KMS-11 (cell line): ENCODE data around the gene ELMO1.

Experiments
- H2AFZ ChIP-seq: fragments of 200-600 bp; sonication (generic); 2 replicates; pipeline ENCODE4 v1.6.1; 2016; ENCODE audit warnings: antibody characterized with exemption, mixed run types, low read depth
- H3K27ac ChIP-seq: fragments of 200-600 bp; sonication (generic); 2 replicates; pipeline ENCODE4 v1.6.1; 2016; ENCODE audit warnings: mild to moderate bottlenecking, mixed run types
- H3K27me3 ChIP-seq: fragments of 200-600 bp; sonication (generic); 2 replicates; pipeline ENCODE4 v1.6.1; 2017; ENCODE audit warnings: mild to moderate bottlenecking, low read depth, mixed run types, moderate library complexity; ENCODE audit not compliant: insufficient read depth
- H3K36me3 ChIP-seq: fragments of 200-600 bp; sonication (generic); 2 replicates; pipeline ENCODE4 v1.6.1; 2017; ENCODE audit warnings: mild to moderate bottlenecking, mixed run types; ENCODE audit not compliant: insufficient read depth
- H3K4me1 ChIP-seq: fragments of 200-600 bp; sonication (generic); 2 replicates; pipeline ENCODE4 v1.6.1; 2016; ENCODE audit warnings: mild to moderate bottlenecking, low read depth, mixed run types; ENCODE audit not compliant: poor library complexity, severe bottlenecking
- H3K4me2 ChIP-seq: fragments of 200-600 bp; sonication (generic); 2 replicates; pipeline ENCODE4 v1.7.0; 2016; ENCODE audit warnings: mild to moderate bottlenecking, mixed run types
- H3K4me3 ChIP-seq: fragments of 200-600 bp; sonication (generic); IDR thresholded peaks from 2 replicates; pipeline ENCODE4 v1.6.1; 2017; ENCODE audit warnings: low read depth, low read length, mixed read lengths; ENCODE audit not compliant: insufficient read depth
- H3K79me2 ChIP-seq: fragments of 200-600 bp; sonication (generic); 2 replicates; pipeline ENCODE4 v1.6.1; 2016; ENCODE audit warnings: low read depth, mixed run types; ENCODE audit not compliant: insufficient read depth
- H3K9ac ChIP-seq: fragments of 200-600 bp; sonication (generic); 2 replicates; pipeline ENCODE4 v1.6.1; 2016; ENCODE audit warnings: mild to moderate bottlenecking, mixed run types
- H4K20me1 ChIP-seq: fragments of 200-600 bp; sonication (generic); 2 replicates; pipeline ENCODE4 v1.6.1; 2016; ENCODE audit warnings: mild to moderate bottlenecking, mixed run types; ENCODE audit not compliant: insufficient read depth
- TF ChIP-seq, protein P1 (sequence below): fragments of 200-600 bp; sonication (generic); conservative IDR thresholded peaks from 2 replicates; pipeline ENCODE4 v1.6.1; 2017; ENCODE audit warnings: low read depth, mild to moderate bottlenecking, antibody characterized with exemption, low read length, moderate library complexity, mixed read lengths

Gene ELMO1

GRCh38 chr7:37289367-37289766, 159.3 kb downstream of the ELMO1 start:
- peaks cover 70% of the 10 kb centered on the region for H3K4me1 ChIP-seq
- peaks cover 76% of the 10 kb centered on the region; the same call in 1 of the 2 replicates for H3K79me2 ChIP-seq
- H3K36me3 ChIP-seq: no peaks in the 10 kb centered on the region
- H3K27me3 ChIP-seq: no peaks in the 10 kb centered on the region
- no peak overlapping the region for H3K4me2 ChIP-seq
- no peak overlapping the region for H3K27ac ChIP-seq
- H4K20me1 ChIP-seq: peaks cover 19% of the 10 kb centered on the region
- H2AFZ ChIP-seq: no peak overlapping the region
- TF ChIP-seq, protein P1, sequence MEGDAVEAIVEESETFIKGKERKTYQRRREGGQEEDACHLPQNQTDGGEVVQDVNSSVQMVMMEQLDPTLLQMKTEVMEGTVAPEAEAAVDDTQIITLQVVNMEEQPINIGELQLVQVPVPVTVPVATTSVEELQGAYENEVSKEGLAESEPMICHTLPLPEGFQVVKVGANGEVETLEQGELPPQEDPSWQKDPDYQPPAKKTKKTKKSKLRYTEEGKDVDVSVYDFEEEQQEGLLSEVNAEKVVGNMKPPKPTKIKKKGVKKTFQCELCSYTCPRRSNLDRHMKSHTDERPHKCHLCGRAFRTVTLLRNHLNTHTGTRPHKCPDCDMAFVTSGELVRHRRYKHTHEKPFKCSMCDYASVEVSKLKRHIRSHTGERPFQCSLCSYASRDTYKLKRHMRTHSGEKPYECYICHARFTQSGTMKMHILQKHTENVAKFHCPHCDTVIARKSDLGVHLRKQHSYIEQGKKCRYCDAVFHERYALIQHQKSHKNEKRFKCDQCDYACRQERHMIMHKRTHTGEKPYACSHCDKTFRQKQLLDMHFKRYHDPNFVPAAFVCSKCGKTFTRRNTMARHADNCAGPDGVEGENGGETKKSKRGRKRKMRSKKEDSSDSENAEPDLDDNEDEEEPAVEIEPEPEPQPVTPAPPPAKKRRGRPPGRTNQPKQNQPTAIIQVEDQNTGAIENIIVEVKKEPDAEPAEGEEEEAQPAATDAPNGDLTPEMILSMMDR: no peak
- H3K4me3 ChIP-seq: no peak overlapping the region
- H3K9ac ChIP-seq: no peak overlapping the region

GRCh38 chr7:37287131-37287855, 161.4 kb downstream of the ELMO1 start:
- Histone ChIP-seq H4K20me1 (peaks cover 23% of the 10 kb centered on the region), H3K9ac (no peak overlapping the region), H3K4me3 (no peak overlapping the region), H3K79me2 (peaks cover 89% of the 10 kb centered on the region), H3K4me1 (peaks cover 71% of the 10 kb centered on the region), H3K36me3 (no peaks in the 10 kb centered on the region), H3K4me2 (peak overlapping the region; percentile 26), H3K27me3 (no peaks in the 10 kb centered on the region), H3K27ac (peak overlapping the region; percentile 2; the same call in 1 of the 2 replicates), H2AFZ (no peak overlapping the region)
- TF ChIP-seq, protein P1: no peak

- Histone ChIP-seq H3K4me2 (peak overlapping the region; percentile 26; the same call in 1 of the 2 replicates), H3K79me2 (peaks cover 97% of the 10 kb centered on the region), H3K27me3 (no peaks in the 10 kb centered on the region), H3K9ac (no peak overlapping the region), H3K27ac (peak overlapping the region; percentile 8; the same call in 1 of the 2 replicates), H3K4me1 (peaks cover 70% of the 10 kb centered on the region), H3K36me3 (no peaks in the 10 kb centered on the region), H3K4me3 (no peak overlapping the region), H4K20me1 (peaks cover 31% of the 10 kb centered on the region), H2AFZ (no peak overlapping the region)
- TF ChIP-seq, protein P1: no peak
Measured at GRCh38 chr7:37286454-37286832, 162.2 kb downstream of the ELMO1 start.

DNA sequence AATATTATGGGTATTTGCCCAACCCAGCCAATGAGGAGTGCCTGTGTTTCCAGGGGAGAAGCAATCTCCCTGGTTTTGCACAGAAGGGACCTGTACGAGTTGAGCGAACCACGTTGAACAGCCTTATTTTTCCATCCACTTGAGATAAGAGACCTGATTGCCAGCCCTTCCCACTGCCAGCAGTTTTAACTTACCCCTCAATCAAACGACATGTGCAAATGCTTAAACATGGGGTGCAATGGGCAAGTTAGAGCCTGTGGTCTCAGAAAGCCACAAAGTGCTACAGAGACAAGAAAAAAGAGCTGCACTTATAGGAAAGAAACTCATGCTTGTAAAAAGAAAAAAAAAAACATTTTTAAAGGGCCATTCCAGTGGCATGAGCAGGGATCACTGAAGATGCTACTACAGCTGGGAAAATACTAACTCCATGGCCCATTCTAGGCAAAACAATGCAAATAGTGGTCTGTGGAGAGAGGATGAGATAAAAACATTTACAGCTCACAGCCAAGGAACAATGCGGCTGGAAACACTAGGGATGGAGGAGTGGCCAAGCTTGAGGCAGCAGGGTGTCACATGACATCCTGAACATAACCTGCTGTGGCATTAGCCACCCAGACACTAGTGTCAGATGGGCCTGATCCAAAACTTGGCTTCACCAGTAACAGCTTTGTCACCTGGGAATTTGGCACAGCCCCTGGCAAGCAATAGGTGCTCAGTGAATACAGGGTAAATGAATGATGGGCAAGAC, 162.8 kb downstream of the ELMO1 start:
- no peak overlapping the region for H3K9ac ChIP-seq
- H3K4me1 ChIP-seq: peaks cover 65% of the 10 kb centered on the region
- peaks cover 31% of the 10 kb centered on the region for H4K20me1 ChIP-seq
- H3K27me3 ChIP-seq: no peaks in the 10 kb centered on the region
- H3K79me2 ChIP-seq: peaks cover 97% of the 10 kb centered on the region
- H3K4me2 ChIP-seq: peak overlapping the region; percentile 26; the same call in 1 of the 2 replicates
- no peaks in the 10 kb centered on the region for H3K36me3 ChIP-seq
- peak overlapping the region; percentile 31; the same call in 1 of the 2 replicates for H3K27ac ChIP-seq
- H2AFZ ChIP-seq: no peak overlapping the region
- H3K4me3 ChIP-seq: no peak overlapping the region
- TF ChIP-seq, protein P1: no peak
